Memory B cell (primary cell): Measurements from ENCODE around the gene GNAS-AS1.

Experiments
- ATAC-seq: fragments of 150-1000 bp; cut with Tn5 transposase; 2 replicates; pipeline ENCODE4 v1.10.0; 2021; ENCODE audit warnings: low read depth, mild to moderate bottlenecking, moderate library complexity
- DNase-seq, 2 donors: peaks; one replicate each; pipeline ENCODE4 v3.0.0; 2022; ENCODE audit warnings: low spot score in 2 of 2
- H3K27ac Mint-ChIP-seq: one replicate; pipeline ENCODE4 v1.8.0; 2022; ENCODE audit warnings: mild to moderate bottlenecking, moderate library complexity, mixed read lengths
- H3K27me3 Mint-ChIP-seq: one replicate; pipeline ENCODE4 v1.8.0; 2022; ENCODE audit warnings: mixed read lengths
- H3K36me3 Mint-ChIP-seq: one replicate; pipeline ENCODE4 v1.8.0; 2022; ENCODE audit warnings: mild to moderate bottlenecking, mixed read lengths
- H3K4me1 Mint-ChIP-seq: one replicate; pipeline ENCODE4 v1.8.0; 2022; ENCODE audit warnings: mixed read lengths
- H3K4me3 Mint-ChIP-seq: one replicate; pipeline ENCODE4 v1.8.0; 2022; ENCODE audit warnings: mild to moderate bottlenecking, moderate library complexity, mixed read lengths
- H3K9me3 Mint-ChIP-seq: one replicate; pipeline ENCODE4 v1.8.0; 2022; ENCODE audit warnings: mixed read lengths

The GNAS-AS1 gene

DNA sequence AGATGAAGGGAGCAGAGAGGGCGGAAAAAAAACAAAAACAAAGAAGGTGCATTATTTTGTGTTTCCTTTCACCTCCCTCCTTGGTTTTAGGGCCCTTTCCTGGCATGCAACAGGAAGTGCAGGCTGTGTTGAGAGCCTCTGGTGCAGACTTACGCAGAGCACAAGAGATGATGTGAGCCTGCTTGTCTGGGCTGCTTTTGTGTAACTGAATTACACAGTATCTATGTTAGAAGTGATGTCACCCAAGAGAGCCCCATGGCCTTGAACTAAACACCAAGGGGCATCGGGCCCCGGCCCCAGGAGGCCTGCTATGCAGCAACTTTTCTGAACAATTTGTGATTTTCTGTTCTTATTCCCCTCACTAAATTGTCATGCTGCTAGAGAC is 27.3 kb upstream of the GNAS-AS1 start:
- Mint-ChIP-seq H3K4me3 (no peak overlapping the region), H3K36me3 (no peaks in the 10 kb centered on the region), H3K27ac (no peak overlapping the region), H3K27me3 (no peaks in the 10 kb centered on the region), H3K4me1 (peaks cover 2% of the 10 kb centered on the region), H3K9me3 (no peaks in the 10 kb centered on the region)
- DNase-seq (no peak), ATAC-seq (no peak)

DNA sequence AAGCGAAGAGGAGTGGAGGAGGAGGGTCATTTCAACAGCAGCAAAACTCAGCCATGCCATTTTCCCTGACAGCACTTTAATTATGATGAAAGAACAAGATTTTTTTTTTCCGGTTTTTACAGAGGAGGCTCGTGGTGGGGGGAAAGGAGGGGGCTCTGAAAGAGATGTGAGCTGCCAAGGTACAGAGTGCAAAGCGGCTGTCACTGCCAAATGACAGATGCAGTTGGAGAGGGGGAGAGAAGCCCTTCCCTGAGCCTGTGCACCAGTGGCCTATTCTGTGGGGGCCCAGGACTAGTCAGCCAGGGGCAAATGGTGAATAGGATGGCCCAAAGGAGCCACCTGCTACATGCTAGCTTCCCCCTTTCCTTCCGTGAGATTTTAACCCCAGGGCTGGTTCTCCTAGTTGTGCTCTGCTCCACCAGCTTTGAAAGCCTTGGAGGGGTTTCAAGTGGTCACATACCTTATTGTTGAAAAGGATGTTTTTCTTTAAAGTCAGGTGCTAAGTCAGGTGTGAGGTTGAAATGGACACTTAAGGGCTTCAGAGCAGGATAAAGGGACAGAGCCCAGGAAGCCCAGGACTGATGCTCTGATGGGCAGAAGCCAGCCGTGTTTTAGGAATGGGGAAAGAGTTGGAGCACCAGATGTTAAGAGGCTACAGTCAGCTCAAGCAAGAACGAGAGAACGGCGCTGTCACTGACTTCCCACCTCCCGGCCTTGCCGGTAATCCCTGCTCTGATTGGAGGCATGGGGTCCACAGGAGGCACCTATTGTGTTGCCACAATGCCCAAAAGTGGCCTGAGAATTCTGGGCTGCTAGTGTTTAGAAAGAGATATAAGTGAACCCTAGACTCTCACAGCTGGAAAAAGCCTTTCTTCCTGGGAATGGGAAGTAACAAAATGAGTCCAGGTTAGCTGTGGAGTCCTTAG is 26.6 kb upstream of the GNAS-AS1 start:
- Mint-ChIP-seq H3K27ac (no peak overlapping the region), H3K4me1 (peaks cover 2% of the 10 kb centered on the region), H3K36me3 (no peaks in the 10 kb centered on the region), H3K4me3 (no peak overlapping the region), H3K27me3 (no peaks in the 10 kb centered on the region), H3K9me3 (no peaks in the 10 kb centered on the region)
- DNase-seq (no peak), ATAC-seq (no peak)

DNA sequence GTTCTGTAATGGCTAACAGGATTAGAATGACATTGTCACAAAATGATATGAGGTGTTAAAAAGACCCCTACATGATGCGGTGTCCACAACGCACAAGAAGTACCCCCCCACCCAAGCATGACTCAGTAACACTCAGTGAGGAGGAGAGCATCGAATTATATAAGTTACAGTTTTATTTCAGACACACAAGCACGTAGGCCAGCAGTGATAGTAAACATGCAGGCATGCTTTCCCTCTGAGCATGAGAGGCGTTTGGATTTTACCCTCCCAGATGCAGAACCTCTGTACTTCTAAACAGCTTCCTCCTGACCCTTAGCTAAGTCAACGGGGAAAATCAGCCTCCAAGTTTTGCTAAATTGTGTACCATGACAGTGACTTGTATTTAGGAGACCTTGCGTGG is 25.7 kb upstream of the GNAS-AS1 start:
- Mint-ChIP-seq H3K4me3 (no peak overlapping the region), H3K27me3 (no peaks in the 10 kb centered on the region), H3K4me1 (peaks cover 2% of the 10 kb centered on the region), H3K27ac (no peak overlapping the region), H3K9me3 (no peaks in the 10 kb centered on the region), H3K36me3 (no peaks in the 10 kb centered on the region)
- DNase-seq = no peak
- no peak for ATAC-seq

DNA sequence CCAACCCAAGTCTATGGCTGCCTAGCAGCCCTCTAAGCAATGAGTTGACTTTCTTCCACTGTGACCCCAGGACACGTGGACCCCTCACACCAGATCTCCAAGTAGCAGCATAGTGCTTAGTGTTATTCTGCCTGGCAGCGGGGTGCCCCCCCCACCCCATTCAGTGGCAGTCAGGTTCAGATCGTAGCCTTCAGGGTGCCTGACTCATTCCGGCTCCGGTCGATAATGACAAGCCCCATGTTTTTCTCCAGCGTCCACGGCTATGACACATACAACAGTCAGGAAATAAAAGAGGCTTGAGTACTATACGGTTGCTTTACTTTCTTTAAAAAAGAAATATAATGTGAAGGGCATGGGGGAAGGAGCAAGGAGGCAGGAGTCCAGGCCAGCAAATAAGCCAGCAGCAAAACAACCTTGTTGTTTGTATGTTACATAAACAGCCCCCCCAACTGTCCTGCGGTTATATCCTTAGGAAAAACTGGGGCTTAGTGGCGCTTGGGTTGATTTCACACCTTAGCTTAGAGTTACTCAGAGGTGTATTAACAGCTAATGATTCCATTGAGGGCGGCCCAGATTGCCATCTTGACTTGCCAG is 24.9 kb upstream of the GNAS-AS1 start:
- Mint-ChIP-seq H3K4me3 (no peak overlapping the region), H3K36me3 (no peaks in the 10 kb centered on the region), H3K27ac (no peak overlapping the region), H3K27me3 (no peaks in the 10 kb centered on the region), H3K9me3 (no peaks in the 10 kb centered on the region), H3K4me1 (peaks cover 2% of the 10 kb centered on the region)
- ATAC-seq (no peak), DNase-seq (no peak)

DNA sequence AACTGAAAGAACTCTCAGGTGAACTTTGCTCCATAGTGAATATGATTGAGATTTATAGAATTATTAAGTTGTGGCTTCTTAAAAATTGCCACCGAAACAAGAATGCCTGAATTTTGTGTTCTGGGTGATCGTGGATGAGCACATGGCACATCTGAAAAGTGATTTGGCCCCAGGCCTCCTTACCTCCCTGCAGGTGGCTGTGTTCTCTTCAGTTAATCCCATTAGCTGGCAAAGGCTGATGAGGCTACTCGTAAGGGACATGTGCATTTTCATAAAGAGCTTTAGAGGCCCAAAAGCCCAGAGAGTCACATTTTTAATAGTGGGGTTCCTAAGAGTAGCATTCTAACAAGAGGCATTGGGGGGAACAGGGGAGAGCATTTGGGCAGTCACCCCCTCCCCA is 24.4 kb upstream of the GNAS-AS1 start:
- no peaks in the 10 kb centered on the region for H3K9me3 Mint-ChIP-seq
- no peaks in the 10 kb centered on the region for H3K36me3 Mint-ChIP-seq
- peaks cover 4% of the 10 kb centered on the region for H3K4me1 Mint-ChIP-seq
- no peaks in the 10 kb centered on the region for H3K27me3 Mint-ChIP-seq
- H3K4me3 Mint-ChIP-seq = no peak overlapping the region
- no peak overlapping the region for H3K27ac Mint-ChIP-seq
- DNase-seq = no peak
- no peak for ATAC-seq

DNA sequence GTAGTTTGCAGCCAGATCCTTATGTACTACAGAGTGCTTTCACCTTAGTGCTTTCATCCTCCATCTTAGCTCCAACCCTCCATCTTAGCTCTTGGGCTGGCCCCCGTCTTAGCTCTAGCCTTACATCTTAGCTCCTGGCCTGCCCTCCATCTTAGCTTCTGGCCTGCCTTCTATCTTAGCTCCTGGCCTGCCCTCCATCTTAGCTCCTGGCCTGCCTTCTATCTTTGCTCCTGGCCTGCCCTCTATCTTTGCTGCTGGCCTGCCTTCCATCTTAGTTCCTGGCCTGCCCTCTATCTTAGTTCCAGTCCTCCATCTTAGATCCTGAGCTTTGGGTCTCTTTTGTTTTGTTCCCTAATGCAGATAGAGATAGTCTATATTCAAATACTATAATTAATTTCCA is 23.8 kb upstream of the GNAS-AS1 start:
- Mint-ChIP-seq H3K4me1 (peaks cover 4% of the 10 kb centered on the region), H3K27me3 (no peaks in the 10 kb centered on the region), H3K9me3 (no peaks in the 10 kb centered on the region), H3K4me3 (no peak overlapping the region), H3K36me3 (no peaks in the 10 kb centered on the region), H3K27ac (no peak overlapping the region)
- no peak for DNase-seq
- ATAC-seq = no peak

DNA sequence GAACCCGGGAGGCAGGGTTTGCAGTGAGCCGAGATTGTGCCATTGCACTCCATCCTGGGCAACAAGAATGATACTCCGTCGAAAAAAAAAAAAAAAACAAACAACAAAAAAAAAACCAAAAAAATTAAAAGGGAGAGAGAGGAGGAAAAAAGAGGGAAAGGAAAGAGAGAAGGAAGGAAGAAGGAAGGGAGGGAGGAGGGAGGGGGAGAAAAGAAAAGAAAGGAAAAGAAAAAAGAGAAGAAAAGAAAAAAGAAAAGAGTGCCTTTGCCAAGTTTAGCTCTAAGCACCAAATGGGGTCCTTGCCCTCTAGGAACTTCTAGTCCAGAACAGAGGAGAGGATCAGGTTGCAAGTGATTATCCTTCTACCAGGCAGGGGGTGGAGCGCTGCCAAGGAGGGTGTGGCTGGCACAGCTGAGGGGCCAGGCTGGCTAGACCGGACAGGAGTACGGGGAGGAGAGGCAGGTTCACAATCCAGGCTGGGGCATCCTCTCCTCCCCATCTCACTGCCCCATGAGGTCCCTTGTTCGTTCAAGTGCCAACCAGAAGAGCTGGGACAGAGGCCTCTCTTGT is 20.9 kb upstream of the GNAS-AS1 start:
- Mint-ChIP-seq H3K36me3 (no peaks in the 10 kb centered on the region), H3K27ac (no peak overlapping the region), H3K4me3 (no peak overlapping the region), H3K4me1 (peaks cover 4% of the 10 kb centered on the region), H3K27me3 (peaks cover 2% of the 10 kb centered on the region), H3K9me3 (no peaks in the 10 kb centered on the region)
- DNase-seq (no peak), ATAC-seq (no peak)

DNA sequence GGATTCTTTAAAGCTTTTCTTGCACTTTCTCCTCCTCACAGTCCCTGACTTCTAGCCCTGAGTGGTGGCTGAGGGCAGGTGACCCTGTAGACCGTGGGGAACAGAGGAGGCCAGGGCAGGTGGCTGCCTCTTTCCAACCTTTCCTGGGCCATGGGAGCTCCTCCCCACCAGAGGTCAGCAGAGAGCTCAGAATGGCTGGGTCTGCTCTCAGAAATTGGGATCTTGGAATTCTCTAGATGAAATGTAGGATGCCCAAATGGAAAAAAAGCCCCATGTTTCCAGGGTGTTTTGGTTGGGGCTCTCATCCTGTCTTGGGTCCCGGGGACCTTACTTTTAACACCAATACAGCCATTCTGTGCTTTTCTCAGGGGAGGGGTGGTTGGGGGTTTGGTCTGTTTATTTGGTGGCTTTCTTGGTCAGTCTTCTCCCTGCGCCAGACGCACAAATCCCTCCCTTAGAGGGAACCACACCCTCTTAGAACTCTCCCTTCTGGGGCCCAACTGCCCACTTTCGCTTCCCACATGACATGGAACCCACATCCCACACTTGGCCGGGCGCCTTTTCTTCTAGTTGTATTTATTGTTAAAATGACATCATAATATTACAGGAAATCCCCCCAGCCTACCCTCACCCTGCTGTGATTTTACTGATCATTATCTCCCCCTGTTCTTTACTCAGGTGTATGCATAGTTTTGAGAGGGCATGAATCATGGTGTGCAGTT is 19.8 kb upstream of the GNAS-AS1 start:
- Mint-ChIP-seq H3K36me3 (no peaks in the 10 kb centered on the region), H3K9me3 (no peaks in the 10 kb centered on the region), H3K4me1 (peaks cover 4% of the 10 kb centered on the region), H3K27me3 (peaks cover 2% of the 10 kb centered on the region), H3K27ac (no peak overlapping the region), H3K4me3 (no peak overlapping the region)
- ATAC-seq (peak; percentile 81), DNase-seq (peak; percentile 49 to 59)

DNA sequence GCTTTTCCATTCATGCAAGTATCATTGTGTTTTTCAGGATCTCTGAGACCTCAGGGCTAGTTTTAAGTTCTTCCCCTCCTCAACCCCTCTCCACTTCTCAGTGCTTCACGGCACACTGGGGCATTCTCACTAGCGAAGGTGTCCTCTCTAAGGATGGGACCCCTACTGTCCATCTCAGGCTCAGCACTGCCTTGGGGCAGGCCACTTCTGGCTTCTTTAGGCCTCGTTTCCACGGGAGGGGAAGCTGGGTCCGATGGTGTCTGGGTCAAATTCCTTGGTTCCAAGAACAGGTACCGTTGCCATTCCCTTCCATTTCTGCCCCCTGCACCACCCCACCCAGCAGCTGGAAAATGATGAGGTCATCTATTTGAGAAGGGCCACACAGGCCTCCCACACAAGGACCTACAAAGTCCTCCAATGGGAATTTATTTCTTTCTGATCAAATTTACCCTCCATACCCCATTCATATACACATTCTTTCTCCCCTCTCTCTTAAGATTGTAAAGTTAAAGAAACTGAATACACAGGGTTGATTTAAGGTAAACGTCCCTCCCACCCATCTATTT is 19.0 kb upstream of the GNAS-AS1 start:
- H3K27me3 Mint-ChIP-seq = peaks cover 2% of the 10 kb centered on the region
- peaks cover 4% of the 10 kb centered on the region for H3K4me1 Mint-ChIP-seq
- no peaks in the 10 kb centered on the region for H3K9me3 Mint-ChIP-seq
- no peaks in the 10 kb centered on the region for H3K36me3 Mint-ChIP-seq
- DNase-seq (no peak), ATAC-seq (no peak)
- no peak overlapping the region for H3K4me3 Mint-ChIP-seq
- H3K27ac Mint-ChIP-seq = no peak overlapping the region

DNA sequence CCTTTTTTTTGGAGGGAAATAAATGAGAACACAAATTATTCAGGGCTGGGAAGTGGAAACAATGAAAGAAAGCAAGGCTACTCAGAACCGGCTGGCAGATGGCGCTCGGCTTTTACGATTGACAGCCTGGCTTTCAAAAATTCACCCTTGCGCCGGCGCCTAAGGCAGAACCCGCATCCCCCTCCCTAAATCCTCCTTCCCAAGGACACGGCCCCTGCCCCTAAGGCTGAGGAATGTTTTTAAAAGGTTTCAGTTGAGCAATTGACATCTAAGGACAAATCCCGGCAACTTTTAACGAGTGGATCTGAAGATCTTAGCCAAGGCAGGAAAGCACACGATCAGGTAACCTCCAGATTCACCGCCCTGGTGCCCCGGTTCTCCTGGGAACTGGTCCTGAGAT is 18.1 kb upstream of the GNAS-AS1 start:
- ATAC-seq (no peak), DNase-seq (no peak)
- Mint-ChIP-seq H3K4me1 (peaks cover 2% of the 10 kb centered on the region), H3K4me3 (no peak overlapping the region), H3K27me3 (peaks cover 2% of the 10 kb centered on the region), H3K27ac (no peak overlapping the region), H3K9me3 (no peaks in the 10 kb centered on the region), H3K36me3 (no peaks in the 10 kb centered on the region)

DNA sequence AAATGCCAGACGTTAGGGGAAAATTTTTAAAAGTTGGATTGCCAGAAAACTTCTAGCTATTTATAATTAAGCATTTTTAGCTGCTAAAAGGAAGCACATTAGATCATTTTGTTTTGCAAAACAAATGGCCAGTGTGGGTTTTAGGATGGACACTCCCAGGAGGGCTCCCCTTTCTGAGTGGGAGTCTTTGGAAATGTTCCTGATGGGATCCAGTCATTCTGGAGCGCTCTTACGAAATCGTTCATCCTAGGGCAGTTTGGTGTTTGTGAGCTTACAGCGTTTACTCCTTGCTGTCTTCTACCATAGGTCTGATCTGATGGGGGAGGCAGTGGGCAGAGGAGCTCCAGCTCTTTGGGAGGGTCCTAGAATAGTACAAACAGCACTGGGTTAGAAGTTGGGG is 16.5 kb upstream of the GNAS-AS1 start:
- DNase-seq (no peak), ATAC-seq (no peak)
- Mint-ChIP-seq H3K27ac (no peak overlapping the region), H3K4me1 (peaks cover 2% of the 10 kb centered on the region), H3K36me3 (no peaks in the 10 kb centered on the region), H3K9me3 (no peaks in the 10 kb centered on the region), H3K4me3 (no peak overlapping the region), H3K27me3 (peaks cover 7% of the 10 kb centered on the region)

DNA sequence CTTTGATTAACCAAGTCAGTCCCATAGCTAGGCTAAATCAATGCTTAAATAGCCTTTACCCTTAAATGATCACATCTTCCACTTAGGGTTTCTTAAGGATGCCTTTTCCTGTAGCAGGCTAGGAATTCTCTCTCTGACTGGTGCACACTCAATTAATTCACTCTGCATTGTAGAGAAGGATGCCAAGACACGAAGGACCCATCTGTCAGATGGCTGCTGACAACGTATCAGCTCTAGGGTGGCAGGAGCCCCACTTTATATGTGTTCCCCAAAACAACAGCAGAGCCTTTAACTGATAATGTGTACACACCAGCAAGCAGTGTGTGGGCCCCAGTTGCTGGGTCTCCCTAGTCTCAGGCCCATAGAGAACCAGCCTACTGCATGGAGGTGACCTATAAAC is 15.1 kb upstream of the GNAS-AS1 start:
- Mint-ChIP-seq H3K4me1 (peaks cover 2% of the 10 kb centered on the region), H3K36me3 (no peaks in the 10 kb centered on the region), H3K9me3 (no peaks in the 10 kb centered on the region), H3K27ac (no peak overlapping the region), H3K27me3 (peaks cover 13% of the 10 kb centered on the region), H3K4me3 (no peak overlapping the region)
- no peak for DNase-seq
- no peak for ATAC-seq

DNA sequence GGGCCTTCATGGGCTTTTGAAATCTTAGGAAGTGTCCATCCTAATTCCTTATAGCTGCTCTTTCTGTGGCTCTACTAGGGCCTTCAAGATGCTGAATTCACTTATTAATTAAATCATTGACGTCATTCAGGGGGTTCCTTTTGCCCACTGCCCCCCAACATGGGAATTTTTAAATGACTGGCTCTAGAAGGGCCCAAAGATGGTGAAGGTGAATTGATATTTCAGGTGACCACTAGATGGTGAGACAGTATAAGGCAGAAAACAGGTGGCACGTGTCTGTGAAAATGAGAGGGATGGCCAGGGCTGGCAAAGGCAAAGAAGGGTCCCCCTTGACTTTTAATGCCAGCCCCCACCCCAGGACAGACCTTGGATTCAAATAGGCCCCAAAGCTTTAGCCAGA is 13.6 kb upstream of the GNAS-AS1 start:
- H3K9me3 Mint-ChIP-seq = no peaks in the 10 kb centered on the region
- peaks cover 15% of the 10 kb centered on the region for H3K27me3 Mint-ChIP-seq
- no peaks in the 10 kb centered on the region for H3K36me3 Mint-ChIP-seq
- DNase-seq (no peak), ATAC-seq (peak; percentile 56)
- no peaks in the 10 kb centered on the region for H3K4me1 Mint-ChIP-seq
- no peak overlapping the region for H3K27ac Mint-ChIP-seq
- no peak overlapping the region for H3K4me3 Mint-ChIP-seq
